ENCODE measurements around the gene ICA1.

GRCh38 chr7:8161364-8161828, 100.6 kb downstream of the ICA1 start:
- no peak for TF ChIP-seq EZH2 (IDR thresholded peaks at IDR 0.05; ENCODE audit: low read length, unreplicated experiment)
- no peak for TF ChIP-seq CTCF (conservative IDR thresholded peaks at IDR 0.05; ENCODE audit: low read depth, low read length)

Measured in PC-3 (cell line).